HG03175 (cell line): ENCODE measurements around the gene DTNBP1.
"Not testable (repeated sequence)": the region's sequence is repeated elsewhere in the genome, so short reads cannot be mapped to it uniquely, and the experiment has no call there.

Source experiments
- ATAC-seq: cut with Tn5 transposase; IDR thresholded peaks from one replicate; pipeline ENCODE4 v1.9.1; 2021; ENCODE audit warnings: mild to moderate bottlenecking, moderate library complexity; ENCODE audit not compliant: unreplicated experiment

DTNBP1 gene

GRCh38 chr6:15562977-15563376 lies 99.9 kb downstream of the DTNBP1 start:
- no peak for ATAC-seq

DNA sequence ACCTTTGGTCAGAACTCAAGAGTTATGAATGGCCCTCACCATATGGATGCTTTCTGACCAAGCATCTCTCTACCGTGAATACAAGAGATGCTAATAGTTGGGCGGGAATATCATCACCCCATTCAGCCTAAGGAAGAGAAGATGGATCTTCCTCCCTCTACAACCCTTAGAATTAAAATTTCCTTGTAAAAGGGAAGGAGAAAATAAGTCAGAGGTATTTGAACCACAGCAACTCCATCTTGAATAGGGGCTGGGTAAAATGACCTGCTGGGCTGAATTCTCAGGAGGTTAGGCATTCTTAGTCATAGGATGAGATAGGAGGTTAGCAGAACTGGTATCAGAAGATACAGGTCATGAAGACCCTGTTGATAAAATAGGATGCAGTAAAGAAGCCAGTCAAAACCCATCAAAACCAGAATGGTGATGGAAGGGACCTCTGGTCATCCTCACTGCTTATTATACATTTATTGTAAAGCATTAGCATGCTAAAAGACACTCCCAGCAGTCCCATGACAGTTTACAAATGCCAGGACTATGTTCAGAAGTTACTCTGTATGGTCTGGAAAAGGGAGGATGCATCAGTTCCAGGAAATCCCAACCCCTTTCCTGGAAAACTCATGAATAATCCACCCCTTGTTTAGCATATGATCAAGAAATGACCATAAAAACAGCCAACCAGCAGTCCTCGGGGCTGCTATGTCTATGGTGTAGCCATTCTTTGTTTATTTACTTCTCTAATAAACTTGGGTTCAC lies 101.2 kb downstream of the DTNBP1 start:
- no peak for ATAC-seq

DNA sequence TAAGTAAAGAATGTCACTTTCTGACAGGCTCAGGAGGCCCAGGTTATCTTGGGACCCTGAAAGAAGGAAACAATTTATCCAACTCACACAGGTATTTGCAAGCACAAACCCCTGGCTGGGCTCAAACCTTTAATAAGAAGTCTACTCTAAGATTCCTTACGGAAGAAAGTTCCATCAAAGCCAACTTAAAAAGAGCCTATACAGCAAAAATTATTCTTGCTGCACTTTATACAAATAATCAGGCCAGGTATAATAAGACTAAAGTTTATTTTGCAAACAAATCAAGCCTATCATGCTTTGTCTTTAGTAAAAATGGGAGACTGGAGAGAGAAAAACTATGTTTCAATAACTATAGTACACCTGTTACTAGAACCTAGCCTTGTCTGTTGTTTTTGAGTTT lies 102.1 kb downstream of the DTNBP1 start:
- ATAC-seq: no peak

- no peak for ATAC-seq
Observed at GRCh38 chr6:15557174-15557573, 105.7 kb downstream of the DTNBP1 start.

DNA sequence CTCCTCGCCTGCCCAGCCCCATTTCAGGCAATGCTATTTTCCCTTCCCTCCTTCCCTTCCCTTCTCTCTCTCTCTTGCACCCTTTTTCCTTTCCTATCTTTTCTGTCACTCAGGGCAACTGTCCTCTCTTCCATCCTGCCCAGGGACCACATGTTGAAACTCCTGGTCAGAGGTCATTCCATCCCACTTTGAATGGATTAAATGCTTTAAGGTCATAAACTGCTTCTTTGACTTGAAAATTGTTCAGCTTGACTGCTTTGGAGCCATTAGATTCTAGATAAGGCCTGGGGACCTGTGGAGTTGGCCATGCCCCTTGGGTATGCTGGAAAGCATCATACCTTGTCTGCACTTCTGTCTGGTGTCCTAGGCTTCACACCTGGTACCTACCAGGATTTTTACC lies 106.1 kb downstream of the DTNBP1 start:
- no peak for ATAC-seq

DNA sequence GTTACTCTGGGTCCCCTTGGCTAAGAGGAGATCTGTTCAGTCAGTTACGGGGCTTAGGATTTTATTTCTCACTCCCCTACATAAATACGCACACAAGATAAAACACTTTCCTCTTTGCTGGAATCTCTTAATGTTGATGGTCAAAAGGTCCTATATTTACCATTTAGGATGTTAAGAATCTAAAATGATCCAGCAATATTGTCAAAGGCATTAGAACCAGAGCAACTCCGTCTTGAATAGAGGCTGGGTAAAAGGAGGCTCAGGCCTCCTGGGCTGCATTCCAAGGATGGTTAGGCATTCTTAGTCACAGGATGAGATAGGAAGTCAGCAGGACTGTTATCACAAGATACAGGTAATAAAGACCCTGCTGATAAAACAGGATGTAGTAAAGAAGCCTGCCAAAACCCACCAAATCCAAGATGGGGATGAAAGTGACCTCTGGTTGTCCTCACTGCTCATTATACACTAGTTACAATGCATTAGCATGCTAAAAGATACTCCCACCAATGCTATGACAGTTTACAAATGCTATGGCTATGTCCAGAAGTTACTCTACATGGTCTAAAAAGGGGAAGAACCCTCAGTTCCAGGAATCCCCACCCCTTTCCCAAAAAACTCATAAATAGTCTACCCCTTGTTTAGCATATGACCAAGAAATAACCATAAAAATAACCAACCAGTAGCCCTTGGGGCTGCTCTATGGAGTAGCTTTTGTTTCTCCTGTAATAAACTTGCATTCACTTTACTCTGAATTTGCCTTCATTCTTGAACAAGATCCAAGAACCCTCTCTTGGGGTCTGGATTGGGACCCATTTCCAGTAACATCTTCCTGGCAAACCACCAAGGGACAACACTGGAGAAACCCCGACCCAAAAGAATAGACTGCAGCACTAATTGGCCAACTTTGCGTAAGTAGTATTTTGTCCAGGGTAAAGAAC lies 107.5 kb downstream of the DTNBP1 start:
- ATAC-seq: no peak

- ATAC-seq: no peak
Observed at GRCh38 chr6:15554728-15555100, 108.1 kb downstream of the DTNBP1 start.

DNA sequence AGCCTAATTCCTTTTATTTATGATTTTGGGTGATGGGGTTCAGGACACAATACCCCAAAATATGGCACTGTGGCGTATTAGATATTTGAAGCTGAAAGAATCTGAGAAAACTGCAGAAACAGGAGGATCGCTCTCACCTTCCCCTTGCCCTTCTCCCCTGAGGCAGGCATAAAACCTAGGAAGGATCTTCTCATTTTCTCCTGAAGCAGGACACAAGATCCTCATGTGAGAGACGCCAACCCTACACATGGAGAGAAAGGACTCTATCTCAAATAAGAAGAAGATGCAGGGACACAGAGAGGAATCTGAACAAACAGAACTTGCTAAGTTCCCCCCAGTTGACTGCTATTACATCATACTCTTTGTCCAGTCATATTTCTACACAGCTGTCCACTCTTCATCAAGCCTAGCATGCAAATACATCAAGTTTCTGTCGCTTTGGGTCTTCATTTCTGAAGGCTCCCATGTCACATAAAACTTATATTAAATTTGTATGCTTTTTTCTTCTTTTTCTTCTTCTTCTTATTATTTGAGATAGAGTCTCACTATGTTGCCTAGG lies 109.0 kb downstream of the DTNBP1 start:
- no peak for ATAC-seq

DNA sequence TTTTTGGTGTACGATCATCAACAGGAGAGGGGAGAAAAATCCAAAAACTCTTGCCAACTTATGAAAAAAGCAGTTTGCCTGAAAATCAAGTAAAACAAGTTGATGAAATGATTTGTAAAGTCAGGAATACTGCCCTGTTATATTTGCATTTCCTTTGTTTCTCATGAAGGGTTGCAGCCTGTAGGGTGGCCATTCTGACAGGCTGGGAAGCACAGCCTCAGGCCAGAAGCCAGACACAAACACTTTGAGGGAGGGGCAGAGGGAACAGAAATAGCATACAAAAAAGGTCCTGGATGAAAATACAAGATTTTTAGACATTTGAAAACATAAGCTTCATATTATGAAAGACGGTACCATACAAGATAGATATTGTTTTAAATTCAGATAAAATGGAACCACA lies 109.8 kb downstream of the DTNBP1 start:
- ATAC-seq: no peak

- no peak for ATAC-seq
Observed at GRCh38 chr6:15551798-15552197, 111.0 kb downstream of the DTNBP1 start.

DNA sequence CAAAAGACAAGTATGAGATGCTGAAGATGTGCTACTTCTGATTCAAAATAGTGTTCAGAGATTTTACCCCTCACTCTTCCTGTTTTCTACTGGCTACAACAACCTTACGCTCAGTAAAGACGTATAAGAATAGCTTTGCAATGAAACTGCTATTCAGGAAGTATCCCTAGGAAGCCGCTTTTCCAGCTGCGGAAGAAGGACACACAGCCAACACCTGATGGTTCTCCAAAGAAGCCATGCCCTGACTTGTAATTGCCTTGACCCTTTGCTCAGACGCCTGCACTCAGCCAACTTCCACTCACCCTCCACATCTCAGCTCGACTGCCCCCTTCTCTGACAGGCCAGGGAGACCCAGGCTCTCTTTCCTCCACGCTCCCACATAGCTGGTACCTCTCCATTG lies 111.6 kb downstream of the DTNBP1 start:
- no peak for ATAC-seq

DNA sequence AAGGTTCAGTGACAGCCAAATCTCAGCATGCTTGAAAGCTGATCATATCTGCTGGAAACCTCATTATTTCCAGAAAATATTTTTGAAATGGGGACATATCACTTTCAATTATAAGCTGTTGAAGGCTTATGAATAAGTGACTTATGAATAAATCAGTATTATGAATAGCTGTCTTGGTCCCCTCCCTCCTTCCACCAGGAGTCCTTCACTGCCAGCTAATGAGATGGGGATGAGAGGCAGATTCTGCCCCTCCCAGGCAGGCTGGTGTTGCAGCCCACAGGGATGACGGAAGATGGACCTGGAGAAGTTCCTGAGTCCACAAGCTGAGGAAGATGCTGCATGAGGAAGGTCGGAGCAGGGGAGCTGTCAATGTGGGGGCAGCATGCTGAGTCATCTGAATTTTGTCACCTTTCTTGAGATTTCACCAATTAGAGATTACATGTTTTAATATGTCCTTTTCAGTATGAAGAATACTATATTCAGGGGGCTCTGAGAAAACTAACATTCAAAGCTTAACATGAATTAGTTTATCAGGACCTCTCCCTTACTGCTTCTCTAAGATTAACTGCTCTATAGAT lies 112.2 kb downstream of the DTNBP1 start:
- no peak for ATAC-seq

GRCh38 chr6:15549371-15549770 lies 113.5 kb downstream of the DTNBP1 start:
- no peak for ATAC-seq

- no peak for ATAC-seq
Observed at GRCh38 chr6:15547400-15547799, 115.4 kb downstream of the DTNBP1 start.

- ATAC-seq: no peak
Observed at GRCh38 chr6:15546591-15546990, 116.2 kb downstream of the DTNBP1 start.

DNA sequence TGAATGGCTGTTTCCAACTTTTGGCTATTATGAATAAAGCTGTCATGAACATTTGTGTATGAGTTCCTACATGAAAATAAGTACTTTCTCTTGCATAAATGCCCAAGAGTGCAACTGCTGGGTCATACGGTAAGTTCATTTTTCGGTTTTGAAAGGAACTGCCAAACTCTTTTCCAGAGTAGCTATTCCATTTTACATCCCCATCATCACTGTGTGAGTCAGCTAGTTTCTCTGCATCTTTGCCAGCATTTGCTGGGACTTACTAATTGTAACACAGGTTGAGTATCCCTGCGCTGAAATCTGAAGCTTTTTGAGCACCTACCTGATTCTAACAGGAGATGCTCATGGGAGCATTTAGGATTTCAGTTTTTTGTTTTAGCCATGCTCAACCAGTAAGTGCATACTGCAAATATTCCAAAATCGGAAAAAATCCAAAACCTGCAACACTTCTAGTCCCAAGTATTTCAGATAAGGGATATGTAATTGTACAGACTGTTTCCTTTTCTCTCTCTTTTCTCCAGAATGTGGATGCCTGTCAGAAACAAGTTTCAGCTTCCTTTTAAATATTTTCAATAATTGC lies 118.4 kb downstream of the DTNBP1 start:
- ATAC-seq: no peak

DNA sequence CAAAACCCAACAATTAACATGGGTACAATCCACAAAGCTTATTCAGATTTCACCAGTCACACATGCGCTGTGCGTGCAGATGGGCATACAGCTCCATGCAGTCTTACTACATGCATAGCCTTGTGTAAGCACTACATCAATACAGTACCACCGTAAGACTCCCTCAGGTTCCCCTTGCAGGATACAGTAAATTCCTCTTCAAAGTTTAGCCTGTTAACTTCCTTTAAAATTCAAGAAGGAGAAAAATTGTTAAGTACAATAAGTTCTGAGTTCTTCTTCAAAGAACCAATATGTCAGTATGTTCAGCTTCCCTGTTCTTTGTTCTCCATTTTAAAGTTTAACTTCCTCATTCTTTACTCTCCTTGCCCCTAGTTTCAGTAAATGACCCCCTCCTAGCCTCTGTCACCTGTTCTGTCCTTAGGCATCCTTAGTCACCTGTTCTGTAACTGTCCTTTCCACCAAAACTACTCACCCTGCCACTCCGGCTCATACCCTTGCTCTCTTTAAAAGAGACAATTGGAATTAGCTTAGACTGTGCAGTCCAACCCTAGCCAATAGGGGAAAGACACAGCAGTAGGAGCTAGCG lies 119.4 kb downstream of the DTNBP1 start:
- ATAC-seq: not testable (repeated sequence)

DNA sequence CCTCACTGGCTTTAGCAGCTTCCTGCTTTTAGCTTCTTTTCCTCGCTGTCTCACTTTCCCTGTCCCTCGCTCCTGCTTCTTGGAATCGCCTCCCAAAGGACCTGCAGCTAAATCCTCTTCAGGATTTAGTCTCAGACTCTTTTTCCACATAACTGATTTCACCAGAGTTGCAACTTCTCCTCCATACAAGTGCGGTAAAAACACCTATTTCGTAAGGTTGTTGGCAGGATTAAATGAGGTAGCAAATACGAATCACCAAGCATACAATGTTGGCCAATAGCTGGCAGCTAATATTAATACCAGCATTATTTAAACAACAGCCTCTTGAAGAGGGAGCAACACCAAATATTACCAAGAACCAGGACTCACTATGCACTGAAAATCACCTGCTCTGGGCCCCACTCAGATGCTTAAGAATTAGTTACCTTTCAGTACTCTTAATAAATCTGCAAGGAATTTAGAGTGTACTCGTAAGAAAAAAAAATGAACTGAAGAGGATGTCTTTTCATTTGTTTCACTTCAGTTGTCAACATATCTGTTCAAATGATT lies 123.0 kb downstream of the DTNBP1 start:
- ATAC-seq: no peak

DNA sequence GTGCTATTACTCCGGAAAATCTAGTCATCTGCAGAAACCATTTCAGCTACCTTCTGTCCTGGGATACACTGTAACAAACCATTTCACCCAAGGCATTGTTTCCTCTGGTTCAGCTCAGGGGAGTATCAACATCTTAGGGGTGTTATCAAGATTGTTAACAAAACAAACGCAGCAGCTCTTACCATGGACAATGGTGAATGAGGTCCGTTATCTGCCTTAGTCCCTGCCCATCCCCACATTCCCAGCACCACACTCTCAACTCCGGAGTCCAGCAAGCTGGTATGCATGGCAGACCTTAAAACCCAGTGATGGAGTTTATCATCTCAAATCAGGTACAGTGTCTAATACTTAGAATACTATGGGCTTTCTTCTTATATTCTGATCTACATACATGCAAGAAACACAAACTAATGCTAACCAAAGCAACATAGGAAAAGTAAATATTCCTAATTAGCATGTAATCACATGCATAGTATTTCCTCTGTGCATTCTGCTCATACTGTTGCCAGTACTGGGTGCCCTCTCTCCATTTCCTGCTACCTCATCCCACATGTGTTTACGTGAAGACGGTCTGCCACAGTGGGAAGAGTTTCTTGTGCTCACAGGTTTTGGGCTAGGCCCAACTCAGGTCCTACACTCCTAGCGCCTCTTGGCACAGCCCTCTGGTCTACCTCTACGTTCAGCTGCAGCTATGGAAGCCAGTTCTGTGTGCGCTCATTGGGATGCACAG lies 123.9 kb downstream of the DTNBP1 start:
- ATAC-seq: no peak

DNA sequence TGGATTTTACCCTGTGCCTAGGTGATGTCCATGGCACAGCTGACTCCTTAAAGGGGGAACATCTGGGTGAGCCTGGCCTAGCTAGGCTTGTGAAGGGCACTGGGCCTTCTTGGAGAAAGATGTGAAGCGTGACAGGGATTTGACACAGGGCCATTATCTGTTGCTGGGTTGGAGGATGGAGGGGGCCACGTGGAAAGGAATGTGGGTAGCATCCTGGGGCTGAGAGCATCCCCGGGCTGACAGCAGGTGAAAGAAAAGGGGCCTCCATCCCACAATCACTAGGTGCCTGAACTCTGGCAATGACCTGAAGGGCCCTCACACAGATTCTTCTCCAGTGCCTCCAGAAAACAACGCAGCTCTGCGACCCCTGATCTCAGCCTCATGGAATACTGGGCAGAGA lies 124.7 kb downstream of the DTNBP1 start:
- no peak for ATAC-seq
